Upper lobe of left lung (tissue), 4 donors: ENCODE data around the gene SELENOF.
"Not testable (repeated sequence)": the region's sequence is repeated elsewhere in the genome, so short reads cannot be mapped to it uniquely, and the experiment has no call there.

Experiments
- POLR2A ChIP-seq, 4 donors: fragments of 450-650 bp; IDR thresholded peaks; one replicate each; pipeline ENCODE4 v1.5.1; 2016 to 2017; ENCODE audit warnings: antibody characterized with exemption in 4 of 4, mild to moderate bottlenecking in 2 of 4
- POLR2AphosphoS5 ChIP-seq, 2 donors: sonication (generic); formaldehyde crosslinking; IDR thresholded peaks; one replicate each; pipeline ENCODE4 v1.5.1; 2017; ENCODE audit warnings: antibody characterized with exemption in 2 of 2

GRCh38 chr1:86867278-86867677 is 46.6 kb downstream of the SELENOF start:
- TF ChIP-seq POLR2A, POLR2AphosphoS5 (IDR thresholded peaks at IDR 0.05): not testable (repeated sequence)
